Left lung (tissue), 10 donors: ENCODE measurements around the gene MED8. TPM values are rescaled to one million over a fixed set of nuclear protein-coding genes. Genes with fewer than 3 reads are reported as not detected.

ENCODE experiments used
- ATAC-seq: fragments of 200-7000 bp; cut with Tn5 transposase; one replicate; pipeline ENCODE4 v1.9.1; 2020; ENCODE audit warnings: moderate library complexity
- DNase-seq, 4 donors: peaks; one replicate each; pipeline ENCODE4 v3.0.0-alpha.2; 2013 to 2020
- H3K27ac ChIP-seq, 2 donors: fragments of 200-600 bp; sonication (generic) in 1 of 2; one replicate each; pipeline versions ENCODE4 v1.5.0 to v1.8.0; 2020 to 2021
- H3K27me3 ChIP-seq, 2 donors: fragments of 200-600 bp; sonication (generic) in 1 of 2; one replicate each; pipeline versions ENCODE4 v1.5.0 to v1.8.0; 2020 to 2021
- H3K36me3 ChIP-seq, 2 donors: fragments of 200-600 bp; sonication (generic) in 1 of 2; one replicate each; pipeline versions ENCODE4 v1.5.0 to v1.8.0; 2020 to 2021
- H3K4me1 ChIP-seq, 2 donors: fragments of 200-600 bp; one replicate each; pipeline ENCODE4 v1.8.0; 2021
- H3K4me3 ChIP-seq, 2 donors: fragments of 200-600 bp; sonication (generic) in 1 of 2; one replicate each; pipeline versions ENCODE4 v1.5.0 to v1.8.0; 2020 to 2021; ENCODE audit warnings: mild to moderate bottlenecking in 1 of 2
- H3K9me3 ChIP-seq, 2 donors: fragments of 200-600 bp; sonication (generic) in 1 of 2; one replicate each; pipeline versions ENCODE4 v1.5.0 to v1.8.0; 2020 to 2021
- intact Hi-C, 2 donors: fragments of 100-400 bp; cut with DNase I; formaldehyde crosslinking; loops; one replicate each; pipeline versions ENCODE4 v1.11.2 to v1.14.2; 2022
- polyA plus RNA-seq, 6 donors: library from polyadenylated mRNA; unstranded; fragments of 120-200 nt; gene quantifications; one replicate each; pipeline ENCODE4 v1.2.1, GENCODE V29; 2013; ENCODE audit not compliant: insufficient read length in 6 of 6
- total RNA-seq, 2 donors: library from RNA; stranded (reverse); fragmentation: NEBNext Ultra II Directional; extraction: Animal tissue kit (Norgen Biotek cat#: 25700); gene quantifications; one replicate each; pipeline ENCODE4 v1.2.1, GENCODE V29; 2021
- TF ChIP-seq, protein P1 (sequence below), 2 donors: fragments of 200-600 bp; sonication (generic) in 1 of 2; IDR thresholded peaks; one replicate each; pipeline versions ENCODE4 v1.5.0 to v1.8.0; 2021; ENCODE audit warnings: antibody characterized with exemption in 2 of 2
- donor health status: DM: no; HTN: yes; CAD: no.
- donor health status: DM: no; HTN: no; CAD: no.

Gene MED8
- total and polyA plus RNA-seq, 8 donors: 32.1 to 48.5 (median 37.1) TPM

DNA sequence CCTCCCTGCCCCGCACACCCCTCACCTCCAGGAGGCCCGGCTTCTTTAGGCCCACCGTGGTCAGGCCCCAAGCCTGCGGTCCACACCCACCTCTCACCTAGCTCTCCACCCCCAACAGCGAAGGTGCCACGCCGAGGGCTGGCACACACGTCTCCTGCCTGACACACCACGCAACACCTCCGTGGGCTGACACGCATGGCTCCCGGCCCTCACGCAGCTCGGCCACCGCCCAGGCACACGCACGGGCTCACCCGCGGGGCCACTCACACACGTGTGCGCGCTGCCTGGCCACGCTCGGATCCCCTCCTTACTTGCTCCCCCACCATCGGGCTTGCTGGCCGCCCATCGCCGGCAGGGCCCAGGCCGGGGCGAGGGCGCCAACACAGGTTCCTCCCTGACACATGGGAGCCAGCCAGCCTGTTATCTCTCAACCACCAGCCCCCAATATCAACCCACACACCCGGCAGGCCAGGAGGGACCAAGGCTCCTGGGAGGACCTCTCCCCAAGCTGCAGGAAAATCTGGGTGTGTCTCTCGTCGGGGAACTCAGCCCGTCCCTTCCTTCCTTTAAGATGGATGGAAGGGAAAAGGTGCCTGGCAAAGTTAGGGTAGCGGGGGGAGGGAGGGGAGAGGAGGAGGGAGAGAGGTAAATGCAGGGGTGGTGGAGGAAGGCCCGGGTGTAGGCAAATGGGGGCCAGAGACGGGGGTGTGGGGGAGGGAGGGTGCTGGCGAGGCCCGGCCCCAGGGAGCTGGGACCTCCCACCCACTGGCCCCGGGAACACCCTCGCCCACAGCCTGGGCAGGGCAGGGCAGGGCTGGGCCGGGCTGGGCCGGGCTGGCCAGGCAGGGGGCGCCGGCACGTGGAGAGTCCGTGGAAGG lies 22.3 kb downstream of the MED8 start:
- Histone ChIP-seq H3K4me3 (peak overlapping the region; percentile 88 to 94), H3K36me3 (peaks cover 6 to 35% of the 10 kb centered on the region in 2 donors), H3K27me3 (no peaks in the 10 kb centered on the region), H3K27ac (peak overlapping the region; percentile 90 to 97), H3K9me3 (no peaks in the 10 kb centered on the region), H3K4me1 (peaks cover 20 to 64% of the 10 kb centered on the region in 2 donors)
- DNase-seq (peak in 2 of 4 donors; percentile 25 to 88), ATAC-seq (peak; percentile 83)
- intact Hi-C loops: no loop called here
- TF ChIP-seq, protein P1, sequence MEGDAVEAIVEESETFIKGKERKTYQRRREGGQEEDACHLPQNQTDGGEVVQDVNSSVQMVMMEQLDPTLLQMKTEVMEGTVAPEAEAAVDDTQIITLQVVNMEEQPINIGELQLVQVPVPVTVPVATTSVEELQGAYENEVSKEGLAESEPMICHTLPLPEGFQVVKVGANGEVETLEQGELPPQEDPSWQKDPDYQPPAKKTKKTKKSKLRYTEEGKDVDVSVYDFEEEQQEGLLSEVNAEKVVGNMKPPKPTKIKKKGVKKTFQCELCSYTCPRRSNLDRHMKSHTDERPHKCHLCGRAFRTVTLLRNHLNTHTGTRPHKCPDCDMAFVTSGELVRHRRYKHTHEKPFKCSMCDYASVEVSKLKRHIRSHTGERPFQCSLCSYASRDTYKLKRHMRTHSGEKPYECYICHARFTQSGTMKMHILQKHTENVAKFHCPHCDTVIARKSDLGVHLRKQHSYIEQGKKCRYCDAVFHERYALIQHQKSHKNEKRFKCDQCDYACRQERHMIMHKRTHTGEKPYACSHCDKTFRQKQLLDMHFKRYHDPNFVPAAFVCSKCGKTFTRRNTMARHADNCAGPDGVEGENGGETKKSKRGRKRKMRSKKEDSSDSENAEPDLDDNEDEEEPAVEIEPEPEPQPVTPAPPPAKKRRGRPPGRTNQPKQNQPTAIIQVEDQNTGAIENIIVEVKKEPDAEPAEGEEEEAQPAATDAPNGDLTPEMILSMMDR (IDR thresholded peaks at IDR 0.05): no peak

DNA sequence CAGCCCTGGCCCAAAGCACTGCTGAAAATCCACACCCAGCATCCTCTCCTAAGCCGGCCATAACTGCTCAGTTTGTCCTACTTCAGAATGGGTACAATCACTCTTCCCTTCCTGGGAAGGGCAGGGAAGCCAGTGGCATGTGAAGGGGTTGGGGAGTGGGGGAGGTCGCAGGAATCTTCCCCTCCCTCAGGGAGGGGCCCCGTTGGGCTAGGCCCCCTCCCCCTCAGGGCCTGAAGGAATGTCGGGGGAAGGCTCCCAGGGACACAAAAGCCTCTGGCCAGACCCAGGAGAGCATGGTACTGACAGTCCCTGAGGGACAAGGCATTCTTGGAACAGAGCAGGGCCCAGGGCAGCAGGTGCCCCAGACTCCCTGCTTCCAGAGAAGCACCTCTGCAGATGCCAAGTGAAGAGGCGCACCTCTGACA lies 23.0 kb downstream of the MED8 start:
- no peaks in the 10 kb centered on the region for H3K27me3 ChIP-seq
- intact Hi-C loops: no loop called here
- peaks cover 20 to 64% of the 10 kb centered on the region in 2 donors for H3K4me1 ChIP-seq
- H3K9me3 ChIP-seq: no peaks in the 10 kb centered on the region
- peak overlapping the region; percentile 90 to 97 for H3K27ac ChIP-seq
- peak; percentile 0 for ATAC-seq
- peaks cover 6 to 42% of the 10 kb centered on the region in 2 donors for H3K36me3 ChIP-seq
- H3K4me3 ChIP-seq: peak overlapping the region; percentile 88 to 94
- DNase-seq: no peak
- TF ChIP-seq, protein P1 (IDR thresholded peaks at IDR 0.05): no peak

DNA sequence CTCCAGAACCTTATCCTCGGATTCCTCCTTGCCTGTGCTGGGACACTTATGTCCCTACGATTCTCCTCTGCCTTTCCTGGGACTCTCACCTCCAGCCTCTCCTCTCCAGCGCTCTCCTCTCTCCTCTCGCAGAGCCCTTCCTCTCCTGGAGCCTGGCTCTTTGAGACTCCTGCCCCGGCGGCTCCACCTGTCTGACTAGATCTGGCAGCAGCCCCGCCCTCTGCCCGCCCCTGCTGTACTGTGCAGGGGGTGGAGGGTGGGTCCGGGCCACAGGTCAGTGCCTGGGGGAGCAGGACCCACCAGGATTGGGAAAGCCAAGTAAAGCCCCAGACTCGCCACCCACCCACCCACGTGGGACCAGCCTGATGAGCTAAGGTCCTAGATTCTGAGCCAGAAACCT lies 23.4 kb downstream of the MED8 start:
- intact Hi-C loops: no loop called here
- TF ChIP-seq, protein P1 (IDR thresholded peaks at IDR 0.05): no peak
- Histone ChIP-seq H3K9me3 (no peaks in the 10 kb centered on the region), H3K27ac (peak overlapping the region; percentile 90 to 97), H3K4me1 (peaks cover 20 to 60% of the 10 kb centered on the region in 2 donors), H3K36me3 (peaks cover 6 to 46% of the 10 kb centered on the region in 2 donors), H3K27me3 (no peaks in the 10 kb centered on the region), H3K4me3 (peak overlapping the region in 1 of 2 donors; percentile 94)
- DNase-seq: peak in 3 of 4 donors; percentile 61 to 89 (median 78)
- ATAC-seq: peak; percentile 57

DNA sequence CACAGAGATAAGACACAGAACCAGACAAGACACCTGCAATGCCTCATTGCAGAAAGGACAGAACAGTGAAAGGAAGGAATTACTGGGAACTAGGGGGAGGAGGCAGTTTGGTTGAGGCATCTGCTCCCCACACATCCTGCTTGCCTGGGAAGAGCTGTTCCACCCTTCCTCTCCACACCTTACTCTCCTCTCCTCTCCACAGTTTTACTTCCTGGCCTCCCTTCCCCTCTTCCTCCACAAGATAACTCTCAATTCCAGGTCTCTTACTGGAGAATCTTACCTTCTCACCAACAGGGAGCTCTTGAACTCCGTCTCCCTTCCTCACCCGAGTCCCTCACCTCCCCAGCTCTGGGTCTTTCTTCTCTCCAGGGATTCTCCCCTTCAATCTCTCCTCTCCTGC lies 23.9 kb downstream of the MED8 start:
- intact Hi-C loops: no loop called here
- no peaks in the 10 kb centered on the region for H3K27me3 ChIP-seq
- TF ChIP-seq, protein P1 (IDR thresholded peaks at IDR 0.05): no peak
- DNase-seq (no peak), ATAC-seq (no peak)
- H3K4me3 ChIP-seq: peak overlapping the region in 1 of 2 donors; percentile 94
- no peaks in the 10 kb centered on the region for H3K9me3 ChIP-seq
- H3K4me1 ChIP-seq: peaks cover 20 to 65% of the 10 kb centered on the region in 2 donors
- peaks cover 6 to 51% of the 10 kb centered on the region in 2 donors for H3K36me3 ChIP-seq
- H3K27ac ChIP-seq: peak overlapping the region; percentile 90 to 97

DNA sequence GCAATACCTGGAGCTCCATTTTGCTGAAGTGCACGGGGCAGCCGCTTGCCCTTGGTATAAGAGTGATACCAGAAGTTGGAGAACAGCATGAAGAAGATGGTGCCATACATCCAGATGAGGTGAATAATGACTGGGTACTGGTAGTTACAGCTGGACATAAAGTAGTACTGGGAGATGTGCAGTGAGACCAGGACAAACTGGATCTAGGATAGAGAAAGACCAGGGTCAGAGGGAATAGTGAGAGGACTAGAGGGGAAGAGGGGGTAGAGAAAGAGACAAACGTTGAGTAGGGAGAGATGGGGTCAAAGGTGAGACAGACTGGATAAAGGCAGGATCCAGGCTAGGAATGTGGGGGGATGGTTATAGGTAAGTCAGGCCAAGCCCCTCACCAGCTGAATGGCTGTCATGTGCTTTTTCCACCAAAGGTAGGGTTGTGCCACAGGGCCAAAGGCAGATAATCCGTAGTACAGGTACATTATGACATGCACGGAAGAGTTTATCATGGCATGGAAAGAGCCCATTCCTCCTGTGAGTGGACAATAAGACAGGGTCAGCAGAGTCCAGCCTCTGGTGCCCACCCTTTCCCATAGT lies 25.6 kb downstream of the MED8 start:
- Histone ChIP-seq H3K36me3 (peaks cover 6 to 57% of the 10 kb centered on the region in 2 donors), H3K4me3 (no peak overlapping the region), H3K27ac (peak overlapping the region in 1 of 2 donors; percentile 23), H3K4me1 (peaks cover 20 to 67% of the 10 kb centered on the region in 2 donors), H3K27me3 (no peaks in the 10 kb centered on the region), H3K9me3 (no peaks in the 10 kb centered on the region)
- no peak for ATAC-seq
- no peak for DNase-seq
- TF ChIP-seq, protein P1 (IDR thresholded peaks at IDR 0.05): no peak
- intact Hi-C loops: no loop called here
